Measurements from ENCODE around the gene WDR55. TPM values are rescaled to one million over a fixed set of nuclear protein-coding genes. Genes with fewer than 3 reads are reported as not detected.
"Not testable (repeated sequence)": the region's sequence is repeated elsewhere in the genome, so short reads cannot be mapped to it uniquely, and the experiment has no call there.

Gene WDR55
- total RNA-seq, 1 donor from 2014 or later, result 28.5 TPM

DNA sequence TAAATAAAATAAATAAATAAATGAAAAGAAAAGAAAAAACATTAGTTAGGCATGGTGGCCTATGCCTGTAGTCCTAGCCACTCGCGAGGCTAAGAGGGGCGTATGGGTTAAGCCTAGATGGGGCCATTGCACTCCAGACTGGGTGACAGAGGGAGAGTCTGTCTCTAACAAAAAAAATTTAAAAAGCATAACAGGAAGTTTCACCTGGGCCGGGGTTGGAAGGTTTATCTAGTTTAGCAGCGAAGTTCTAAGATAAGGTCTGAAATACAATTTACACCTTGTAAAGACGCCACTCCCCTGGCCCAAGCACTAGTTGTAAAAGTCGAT, 53.5 kb downstream of the WDR55 start:
- no peak for DNase-seq (ENCODE audit: low spot score)
- peaks cover 2% of the 10 kb centered on the region for H3K27me3 Mint-ChIP-seq (ENCODE audit: unreplicated experiment)
- H3K4me1 Mint-ChIP-seq (ENCODE audit: unreplicated experiment), result no peaks in the 10 kb centered on the region
- no peaks in the 10 kb centered on the region for H3K36me3 Mint-ChIP-seq (ENCODE audit: low read depth, unreplicated experiment)
- H3K9me3 Mint-ChIP-seq (ENCODE audit: unreplicated experiment), result no peaks in the 10 kb centered on the region
- no peak overlapping the region for H3K4me3 Mint-ChIP-seq (ENCODE audit: unreplicated experiment)
- H3K27ac Mint-ChIP-seq (ENCODE audit: unreplicated experiment), result no peak overlapping the region
- TF ChIP-seq, protein P1, sequence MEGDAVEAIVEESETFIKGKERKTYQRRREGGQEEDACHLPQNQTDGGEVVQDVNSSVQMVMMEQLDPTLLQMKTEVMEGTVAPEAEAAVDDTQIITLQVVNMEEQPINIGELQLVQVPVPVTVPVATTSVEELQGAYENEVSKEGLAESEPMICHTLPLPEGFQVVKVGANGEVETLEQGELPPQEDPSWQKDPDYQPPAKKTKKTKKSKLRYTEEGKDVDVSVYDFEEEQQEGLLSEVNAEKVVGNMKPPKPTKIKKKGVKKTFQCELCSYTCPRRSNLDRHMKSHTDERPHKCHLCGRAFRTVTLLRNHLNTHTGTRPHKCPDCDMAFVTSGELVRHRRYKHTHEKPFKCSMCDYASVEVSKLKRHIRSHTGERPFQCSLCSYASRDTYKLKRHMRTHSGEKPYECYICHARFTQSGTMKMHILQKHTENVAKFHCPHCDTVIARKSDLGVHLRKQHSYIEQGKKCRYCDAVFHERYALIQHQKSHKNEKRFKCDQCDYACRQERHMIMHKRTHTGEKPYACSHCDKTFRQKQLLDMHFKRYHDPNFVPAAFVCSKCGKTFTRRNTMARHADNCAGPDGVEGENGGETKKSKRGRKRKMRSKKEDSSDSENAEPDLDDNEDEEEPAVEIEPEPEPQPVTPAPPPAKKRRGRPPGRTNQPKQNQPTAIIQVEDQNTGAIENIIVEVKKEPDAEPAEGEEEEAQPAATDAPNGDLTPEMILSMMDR (IDR thresholded peaks at IDR 0.05; ENCODE audit: unreplicated experiment), result no peak

DNA sequence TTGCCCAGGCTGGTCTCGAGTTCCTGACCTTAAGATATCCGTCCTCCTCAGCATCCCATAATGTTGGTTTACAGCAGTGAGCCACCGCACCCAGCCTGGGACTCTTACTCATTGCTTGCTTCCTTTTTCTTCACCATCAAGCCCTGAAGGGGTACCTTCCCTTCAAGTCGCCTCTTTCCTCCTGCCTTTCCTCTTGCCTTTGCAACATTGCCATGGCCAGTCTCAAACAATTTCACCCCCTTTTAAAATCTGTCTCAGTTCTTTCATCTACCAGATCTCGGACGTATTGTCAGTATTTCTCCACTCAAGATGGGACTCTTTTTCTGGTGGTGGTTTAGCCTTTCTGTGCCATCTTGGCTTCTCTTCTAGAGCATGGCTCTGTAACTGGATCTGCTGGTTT, 56.0 kb downstream of the WDR55 start:
- H3K36me3 Mint-ChIP-seq (ENCODE audit: low read depth, unreplicated experiment); H3K4me3 Mint-ChIP-seq (ENCODE audit: unreplicated experiment); H3K9me3 Mint-ChIP-seq (ENCODE audit: unreplicated experiment); DNase-seq (ENCODE audit: low spot score); H3K4me1 Mint-ChIP-seq (ENCODE audit: unreplicated experiment); H3K27ac Mint-ChIP-seq (ENCODE audit: unreplicated experiment); H3K27me3 Mint-ChIP-seq (ENCODE audit: unreplicated experiment): not testable (repeated sequence)

DNA sequence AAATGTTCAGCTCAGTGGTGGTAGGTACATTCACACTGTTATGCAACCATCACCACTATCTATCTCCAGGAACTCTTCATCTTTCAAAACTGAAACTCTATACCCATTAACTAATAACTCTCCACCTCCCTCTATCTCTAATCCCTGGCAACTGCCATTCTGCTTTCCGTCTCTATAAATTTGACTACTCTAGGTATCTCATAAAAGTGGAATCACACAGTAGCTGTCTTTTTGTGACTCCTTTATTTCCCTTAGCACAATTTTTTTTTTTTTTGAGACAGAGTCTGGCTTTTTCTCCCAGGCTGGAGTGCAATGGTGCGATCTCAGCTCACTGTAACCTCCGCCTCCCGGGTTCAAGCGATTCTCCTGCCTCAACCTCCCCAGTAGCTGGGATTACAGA, 56.7 kb downstream of the WDR55 start:
- not testable (repeated sequence) for H3K36me3 Mint-ChIP-seq (ENCODE audit: low read depth, unreplicated experiment); H3K27ac Mint-ChIP-seq (ENCODE audit: unreplicated experiment); H3K9me3 Mint-ChIP-seq (ENCODE audit: unreplicated experiment); DNase-seq (ENCODE audit: low spot score); H3K4me1 Mint-ChIP-seq (ENCODE audit: unreplicated experiment); H3K27me3 Mint-ChIP-seq (ENCODE audit: unreplicated experiment); H3K4me3 Mint-ChIP-seq (ENCODE audit: unreplicated experiment)

Small RNAs within 50 kb of the gene (microRNA-seq; reads per million reads assigned to microRNA genes)
- 1.1 reads per million, percentile 14 among the genes with 10 or more reads in this experiment for gene MIR3655 (ENCODE audit: unreplicated experiment)

Other genes starting within 250 kb of the WDR55 start
- gene EIF4EBP3, start 117.2 kb upstream of the WDR55 start, total RNA-seq (ENCODE audit: unreplicated experiment), result 16.4 TPM
- 17.1 TPM for gene SRA1, start 107.4 kb upstream of the WDR55 start, total RNA-seq (ENCODE audit: unreplicated experiment)
- 24.6 TPM for gene APBB3, start 100.3 kb upstream of the WDR55 start, total RNA-seq (ENCODE audit: unreplicated experiment)
- 91.2 TPM for gene SLC35A4, start 100.1 kb upstream of the WDR55 start, total RNA-seq (ENCODE audit: unreplicated experiment)
- not detected for gene CD14, start 31.7 kb upstream of the WDR55 start, total RNA-seq (ENCODE audit: unreplicated experiment)
- gene TMCO6, start 25.5 kb upstream of the WDR55 start, total RNA-seq (ENCODE audit: unreplicated experiment), result 22.7 TPM
- gene NDUFA2, start 17.3 kb upstream of the WDR55 start, total RNA-seq (ENCODE audit: unreplicated experiment), result 56.0 TPM
- 76.1 TPM for gene IK, start 17.1 kb upstream of the WDR55 start, total RNA-seq (ENCODE audit: unreplicated experiment)
- gene DND1, start 8.7 kb downstream of the WDR55 start, total RNA-seq (ENCODE audit: unreplicated experiment), result 1.8 TPM
- 75.0 TPM for gene HARS1, start 26.5 kb downstream of the WDR55 start, total RNA-seq (ENCODE audit: unreplicated experiment)
- 37.0 TPM for gene HARS2, start 26.6 kb downstream of the WDR55 start, total RNA-seq (ENCODE audit: unreplicated experiment)
- gene ZMAT2, start 35.5 kb downstream of the WDR55 start, total RNA-seq (ENCODE audit: unreplicated experiment), result 51.0 TPM
- 0.13 TPM for gene PCDHA1, start 121.2 kb downstream of the WDR55 start, total RNA-seq (ENCODE audit: unreplicated experiment)
- 4.2 TPM for gene PCDHA2, start 129.9 kb downstream of the WDR55 start, total RNA-seq (ENCODE audit: unreplicated experiment)
- gene PCDHA3, start 136.2 kb downstream of the WDR55 start, total RNA-seq (ENCODE audit: unreplicated experiment), result 2.6 TPM
- 9.9 TPM for gene PCDHA4, start 142.2 kb downstream of the WDR55 start, total RNA-seq (ENCODE audit: unreplicated experiment)
- 2.7 TPM for gene PCDHA5, start 156.7 kb downstream of the WDR55 start, total RNA-seq (ENCODE audit: unreplicated experiment)
- 2.3 TPM for gene PCDHA6, start 163.1 kb downstream of the WDR55 start, total RNA-seq (ENCODE audit: unreplicated experiment)
- gene PCDHA7, start 169.4 kb downstream of the WDR55 start, total RNA-seq (ENCODE audit: unreplicated experiment), result 2.9 TPM
- 1.6 TPM for gene PCDHA8, start 176.3 kb downstream of the WDR55 start, total RNA-seq (ENCODE audit: unreplicated experiment)
- gene PCDHA9, start 183.5 kb downstream of the WDR55 start, total RNA-seq (ENCODE audit: unreplicated experiment), result 1.7 TPM
- 16.9 TPM for gene PCDHA10, start 191.0 kb downstream of the WDR55 start, total RNA-seq (ENCODE audit: unreplicated experiment)
- 7.8 TPM for gene PCDHA11, start 204.1 kb downstream of the WDR55 start, total RNA-seq (ENCODE audit: unreplicated experiment)
- gene PCDHA12, start 210.4 kb downstream of the WDR55 start, total RNA-seq (ENCODE audit: unreplicated experiment), result 9.7 TPM
- 2.5 TPM for gene PCDHA13, start 217.2 kb downstream of the WDR55 start, total RNA-seq (ENCODE audit: unreplicated experiment)